HuH-7.5 (cell line): ENCODE measurements around the gene LRBA.
"Not testable (repeated sequence)": the region's sequence is repeated elsewhere in the genome, so short reads cannot be mapped to it uniquely, and the experiment has no call there.

ENCODE experiments used
- DNase-seq: peaks from one replicate; pipeline ENCODE4 v3.0.0; 2011; ENCODE audit warnings: low spot score

The LRBA gene

GRCh38 chr4:150662686-150663085, 352.4 kb downstream of the LRBA start:
- no peak for DNase-seq

- DNase-seq = not testable (repeated sequence)
These were observed 353.5 kb downstream of the LRBA start for GRCh38 chr4:150661551-150661950.

- not testable (repeated sequence) for DNase-seq
These were observed 356.8 kb downstream of the LRBA start for GRCh38 chr4:150658258-150658657.

GRCh38 chr4:150656891-150657290, 358.2 kb downstream of the LRBA start:
- DNase-seq = no peak

GRCh38 chr4:150650751-150651150, 364.3 kb downstream of the LRBA start:
- no peak for DNase-seq

- DNase-seq = no peak
These were observed 367.0 kb downstream of the LRBA start for GRCh38 chr4:150648123-150648522.

GRCh38 chr4:150647008-150647407, 368.1 kb downstream of the LRBA start:
- DNase-seq = no peak

GRCh38 chr4:150641612-150642011, 373.5 kb downstream of the LRBA start:
- no peak for DNase-seq

- no peak for DNase-seq
These were observed 382.4 kb downstream of the LRBA start for GRCh38 chr4:150632639-150633038.

- no peak for DNase-seq
These were observed 387.0 kb downstream of the LRBA start for GRCh38 chr4:150628073-150628472.

GRCh38 chr4:150625033-150625432, 390.1 kb downstream of the LRBA start:
- DNase-seq = no peak

- DNase-seq = no peak
These were observed 391.0 kb downstream of the LRBA start for GRCh38 chr4:150624055-150624454.

GRCh38 chr4:150619042-150619441, 396.0 kb downstream of the LRBA start:
- no peak for DNase-seq

GRCh38 chr4:150609131-150609530, 406.0 kb downstream of the LRBA start:
- no peak for DNase-seq

GRCh38 chr4:150600812-150601445, 414.2 kb downstream of the LRBA start:
- no peak for DNase-seq

- no peak for DNase-seq
These were observed 415.5 kb downstream of the LRBA start for GRCh38 chr4:150599547-150599946.

- DNase-seq = no peak
These were observed 416.2 kb downstream of the LRBA start for GRCh38 chr4:150598909-150599308.

- no peak for DNase-seq
These were observed 421.1 kb downstream of the LRBA start for GRCh38 chr4:150593996-150594395.

- DNase-seq = no peak
These were observed 423.2 kb downstream of the LRBA start for GRCh38 chr4:150591904-150592303.

GRCh38 chr4:150591406-150591805, 423.7 kb downstream of the LRBA start:
- no peak for DNase-seq

GRCh38 chr4:150590631-150591030, 424.5 kb downstream of the LRBA start:
- DNase-seq = no peak

- no peak for DNase-seq
These were observed 425.9 kb downstream of the LRBA start for GRCh38 chr4:150589157-150589556.

GRCh38 chr4:150588316-150588715, 426.8 kb downstream of the LRBA start:
- no peak for DNase-seq

- no peak for DNase-seq
These were observed 428.8 kb downstream of the LRBA start for GRCh38 chr4:150586162-150586810.
